Mammary epithelial cell (primary cell): ENCODE measurements around the gene SOCS2.

Experiments
- CTCF ChIP-seq, 2 donors: IDR thresholded peaks in 1 of 2; conservative IDR thresholded peaks in 1 of 2; 2 replicates each; pipeline ENCODE4 v1.5.1; 2011 to 2012; ENCODE audit warnings: inconsistent platforms in 2 of 2, low read length in 2 of 2, mild to moderate bottlenecking in 2 of 2, control low read depth in 1 of 2, low read depth in 1 of 2; ENCODE audit not compliant: insufficient read depth in 1 of 2; ENCODE audit errors: extremely low read depth in 1 of 2
- EZH2 ChIP-seq: IDR thresholded peaks from 2 replicates; pipeline ENCODE4 v1.6.1; 2012; ENCODE audit warnings: low read length, inconsistent platforms, borderline replicate concordance

GRCh38 chr12:93572712-93573551, 457 bp downstream of the SOCS2 start:
- no peak for TF ChIP-seq CTCF (conservative IDR thresholded peaks at IDR 0.05 in 1 of 2, IDR thresholded peaks at IDR 0.05 in 1 of 2; ENCODE audit: extremely low read depth in 1 of 2, insufficient read depth in 1 of 2, low read depth in 1 of 2, low read length in 2 of 2)
- TF ChIP-seq EZH2 = no peak
